Measurements from ENCODE around the gene RHBDD1.
A peak's percentile ranks its signal among the peaks of the same experiment; 100 is the strongest.

Gene RHBDD1

GRCh38 chr2:226799976-226800940 is 35.6 kb upstream of the RHBDD1 start:
- Histone ChIP-seq H3F3A (ENCODE audit: low read depth) (no peaks in the 10 kb centered on the region), H3K79me2 (ENCODE audit: insufficient read depth, low read length) (no peaks in the 10 kb centered on the region), H3K9me3 (ENCODE audit: insufficient read depth, low read depth, low read length) (no peaks in the 10 kb centered on the region), H3K4me1 (ENCODE audit: insufficient read depth, low read length, poor library complexity, severe bottlenecking) (peaks cover 22% of the 10 kb centered on the region), H3K4me2 (ENCODE audit: low read depth, low read length, poor library complexity, severe bottlenecking) (peak overlapping the region; percentile 95), H3K9me2 (replicated peaks; ENCODE audit: low read depth, low read length) (no peaks in the 10 kb centered on the region), H3K36me3 (ENCODE audit: insufficient read depth, low read length) (no peaks in the 10 kb centered on the region), H2AFZ (ENCODE audit: low read length) (peak overlapping the region; percentile 89), H3K9ac (ENCODE audit: low read depth, low read length, poor library complexity, severe bottlenecking) (peak overlapping the region; percentile 65), H4K20me1 (ENCODE audit: insufficient read depth, low read length, poor library complexity, severe bottlenecking) (no peaks in the 10 kb centered on the region), H3K27me3 (ENCODE audit: insufficient read depth, low read length, poor library complexity, severe bottlenecking) (no peaks in the 10 kb centered on the region), H3K4me3 (ENCODE audit: low read length, poor library complexity, severe bottlenecking) (peak overlapping the region; percentile 79)
- 0 out of 2 replicates have a peak, but pooled peaks have one; percentile 42 for TF ChIP-seq CTCF (conservative IDR thresholded peaks at IDR 0.05; ENCODE audit: low read length)
- TF ChIP-seq EZH2phosphoT487 (IDR thresholded peaks at IDR 0.05; ENCODE audit: borderline replicate concordance): no peak

GRCh38 chr2:226800941-226801784 is 34.7 kb upstream of the RHBDD1 start:
- Histone ChIP-seq H3K79me2 (ENCODE audit: insufficient read depth, low read length) (no peaks in the 10 kb centered on the region), H3K36me3 (ENCODE audit: insufficient read depth, low read length) (no peaks in the 10 kb centered on the region), H3K9me2 (replicated peaks; ENCODE audit: low read depth, low read length) (no peaks in the 10 kb centered on the region), H3K4me3 (ENCODE audit: low read length, poor library complexity, severe bottlenecking) (peak overlapping the region; percentile 79), H2AFZ (ENCODE audit: low read length) (peak overlapping the region; percentile 89), H3K9me3 (ENCODE audit: insufficient read depth, low read depth, low read length) (no peaks in the 10 kb centered on the region), H3F3A (ENCODE audit: low read depth) (no peaks in the 10 kb centered on the region), H4K20me1 (ENCODE audit: insufficient read depth, low read length, poor library complexity, severe bottlenecking) (no peaks in the 10 kb centered on the region), H3K4me2 (ENCODE audit: low read depth, low read length, poor library complexity, severe bottlenecking) (peak overlapping the region; percentile 95), H3K9ac (ENCODE audit: low read depth, low read length, poor library complexity, severe bottlenecking) (peak overlapping the region; percentile 65), H3K27me3 (ENCODE audit: insufficient read depth, low read length, poor library complexity, severe bottlenecking) (no peaks in the 10 kb centered on the region), H3K4me1 (ENCODE audit: insufficient read depth, low read length, poor library complexity, severe bottlenecking) (peaks cover 22% of the 10 kb centered on the region)
- TF ChIP-seq EZH2phosphoT487 (IDR thresholded peaks at IDR 0.05; ENCODE audit: borderline replicate concordance) (no peak), CTCF (conservative IDR thresholded peaks at IDR 0.05; ENCODE audit: low read length) (no peak)

GRCh38 chr2:226802573-226802972 is 33.3 kb upstream of the RHBDD1 start:
- Histone ChIP-seq H3K79me2 (ENCODE audit: insufficient read depth, low read length) (no peaks in the 10 kb centered on the region), H2AFZ (ENCODE audit: low read length) (no peak overlapping the region), H3K4me1 (ENCODE audit: insufficient read depth, low read length, poor library complexity, severe bottlenecking) (peaks cover 22% of the 10 kb centered on the region), H3F3A (ENCODE audit: low read depth) (no peaks in the 10 kb centered on the region), H4K20me1 (ENCODE audit: insufficient read depth, low read length, poor library complexity, severe bottlenecking) (no peaks in the 10 kb centered on the region), H3K9me2 (replicated peaks; ENCODE audit: low read depth, low read length) (no peaks in the 10 kb centered on the region), H3K4me2 (ENCODE audit: low read depth, low read length, poor library complexity, severe bottlenecking) (no peak overlapping the region), H3K36me3 (ENCODE audit: insufficient read depth, low read length) (no peaks in the 10 kb centered on the region), H3K9me3 (ENCODE audit: insufficient read depth, low read depth, low read length) (no peaks in the 10 kb centered on the region), H3K4me3 (ENCODE audit: low read length, poor library complexity, severe bottlenecking) (no peak overlapping the region), H3K27me3 (ENCODE audit: insufficient read depth, low read length, poor library complexity, severe bottlenecking) (no peaks in the 10 kb centered on the region), H3K9ac (ENCODE audit: low read depth, low read length, poor library complexity, severe bottlenecking) (no peak overlapping the region)
- TF ChIP-seq CTCF (conservative IDR thresholded peaks at IDR 0.05; ENCODE audit: low read length) (peak; percentile 83), EZH2phosphoT487 (IDR thresholded peaks at IDR 0.05; ENCODE audit: borderline replicate concordance) (no peak)
